Keratinocyte (primary cell): Measurements from ENCODE around the gene SLC51B. TPM values are rescaled to one million over a fixed set of nuclear protein-coding genes. Genes with fewer than 3 reads are reported as not detected.

Experiments used
- DNase-seq: peaks from one replicate; pipeline ENCODE4 v3.0.0-alpha.2; 2011; ENCODE audit warnings: low read depth, missing footprints, low spot score
- FAIRE-seq: peaks from 2 replicates; lab custom pipeline; 2011; peaks lifted over from hg19 to GRCh38; lab: Jason Lieb, UNC
- H2AFZ ChIP-seq: 2 replicates; pipeline ENCODE4 v1.6.0; 2012; ENCODE audit warnings: low read length, control low read depth, inconsistent platforms; ENCODE audit not compliant: control insufficient read depth
- H3K27ac ChIP-seq: 2 replicates; pipeline ENCODE4 v1.5.1; 2011; ENCODE audit warnings: low read length; ENCODE audit not compliant: control insufficient read depth, insufficient read depth
- H3K27me3 ChIP-seq: 3 replicates; pipeline ENCODE4 v1.6.0; 2011; ENCODE audit warnings: low read length; ENCODE audit not compliant: control insufficient read depth, insufficient read depth; ENCODE audit errors: extremely low read depth
- H3K36me3 ChIP-seq, 2 experiments: 2 replicates in 1 of 2; 3 replicates in 1 of 2; pipeline ENCODE4 v1.5.1; 2011; ENCODE audit warnings: low read length in 2 of 2, mild to moderate bottlenecking in 1 of 2; ENCODE audit not compliant: control insufficient read depth in 2 of 2, insufficient read depth in 2 of 2; ENCODE audit errors: extremely low read depth in 1 of 2
- H3K4me1 ChIP-seq: 3 replicates; pipeline ENCODE4 v1.5.1; 2011; ENCODE audit warnings: low read length; ENCODE audit not compliant: control insufficient read depth, insufficient read depth; ENCODE audit errors: extremely low read depth
- H3K4me2 ChIP-seq: 3 replicates; pipeline ENCODE4 v1.6.0; 2011; ENCODE audit warnings: low read depth, low read length; ENCODE audit not compliant: control insufficient read depth, insufficient read depth; ENCODE audit errors: extremely low read depth
- H3K4me3 ChIP-seq, 3 experiments: fragments of 200-600 bp in 1 of 3; sonication (generic) in 1 of 3; 2 replicates in 2 of 3; 3 replicates in 1 of 3; pipeline ENCODE4 v1.5.1; 2011 to 2016; ENCODE audit warnings: low read length in 3 of 3, mild to moderate bottlenecking in 3 of 3, control low read depth in 2 of 3, inconsistent platforms in 1 of 3, low read depth in 1 of 3, mixed read lengths in 1 of 3, mixed run types in 1 of 3, moderate library complexity in 1 of 3; ENCODE audit not compliant: control insufficient read depth in 2 of 3, insufficient read depth in 2 of 3; ENCODE audit errors: extremely low read depth in 1 of 3
- H3K79me2 ChIP-seq: 2 replicates; pipeline ENCODE4 v1.6.0; 2012; ENCODE audit warnings: low read length; ENCODE audit not compliant: control insufficient read depth, insufficient read depth
- H3K9ac ChIP-seq: 3 replicates; pipeline ENCODE4 v1.6.0; 2011; ENCODE audit warnings: low read length; ENCODE audit not compliant: control insufficient read depth, insufficient read depth; ENCODE audit errors: extremely low read depth
- H3K9me1 ChIP-seq: 3 replicates; pipeline ENCODE4 v1.6.0; 2011; ENCODE audit warnings: low read length; ENCODE audit not compliant: control insufficient read depth, insufficient read depth; ENCODE audit errors: extremely low read depth
- H3K9me3 ChIP-seq: 2 replicates; pipeline ENCODE4 v1.5.1; 2012; ENCODE audit warnings: low read depth, low read length; ENCODE audit not compliant: control insufficient read depth
- H4K20me1 ChIP-seq: 3 replicates; pipeline ENCODE4 v1.6.0; 2011; ENCODE audit warnings: low read length; ENCODE audit not compliant: control insufficient read depth, insufficient read depth; ENCODE audit errors: extremely low read depth
- CTCF ChIP-seq, 3 experiments: IDR thresholded peaks in 1 of 3; conservative IDR thresholded peaks in 1 of 3; optimal IDR thresholded peaks in 1 of 3; 2 replicates in 2 of 3; 3 replicates in 1 of 3; pipeline versions ENCODE3 to v1.5.1; 2011; ENCODE audit warnings: low read length in 3 of 3, mild to moderate bottlenecking in 3 of 3, moderate library complexity in 2 of 3, control low read depth in 1 of 3, inconsistent platforms in 1 of 3; ENCODE audit not compliant: insufficient read depth in 2 of 3; ENCODE audit errors: extremely low read depth in 1 of 3
- EZH2 ChIP-seq: IDR thresholded peaks from one replicate; pipeline ENCODE4 v1.6.1; 2012; ENCODE audit warnings: inconsistent platforms, mild to moderate bottlenecking, low read length, moderate library complexity
- dilution Hi-C: fragments of 300-500 bp; cut with MboI; formaldehyde crosslinking; loops from one replicate; pipeline ENCODE4 v1.7.0; 2020; ENCODE audit warnings: low sequenced_read_pairs; ENCODE audit not compliant: extremely low pct_ligation_motif_present
- polyA plus RNA-seq, 5 experiments: library from polyadenylated mRNA; depleted of rRNA in 3 of 5; stranded (reverse) in 3 of 5; stranded (forward) in 1 of 5; unstranded in 1 of 5; fragments of >200 nt; gene quantifications; 1 replicate in 1 of 5; 2 replicates in 3 of 5; 3 replicates in 1 of 5; pipeline versions ENCODE4 v1.2.1 to v1.2.3, GENCODE V29; 2011 to 2012; ENCODE audit warnings: missing spikeins in 2 of 5, low read depth in 1 of 5, low replicate concordance in 1 of 5

Gene SLC51B
- polyA plus RNA-seq, 1 donor (not counting 4 experiments of a cell fraction or from before 2014, with no cell fraction given) = not detected

GRCh38 chr15:65020419-65020818 lies 24.8 kb upstream of the SLC51B start:
- dilution Hi-C loops = no loop called here
- no peak overlapping the region for H3K4me3 ChIP-seq
- H3K79me2 ChIP-seq = no peaks in the 10 kb centered on the region
- no peaks in the 10 kb centered on the region for H3K9me1 ChIP-seq
- no peak overlapping the region for H3K27ac ChIP-seq
- H3K9ac ChIP-seq = no peak overlapping the region
- TF ChIP-seq EZH2 (no peak), CTCF (optimal IDR thresholded peaks at IDR 0.05 in 1 of 3, IDR thresholded peaks at IDR 0.05 in 1 of 3, conservative IDR thresholded peaks at IDR 0.05 in 1 of 3; ENCODE audit: extremely low read depth in 1 of 3, insufficient read depth in 2 of 3, low read length in 3 of 3) (no peak)
- H2AFZ ChIP-seq = no peak overlapping the region
- no peak for DNase-seq
- H4K20me1 ChIP-seq = no peaks in the 10 kb centered on the region
- H3K36me3 ChIP-seq = peaks cover 11 to 20% of the 10 kb centered on the region in 2 experiments
- H3K4me2 ChIP-seq = no peak overlapping the region
- no peaks in the 10 kb centered on the region for H3K9me3 ChIP-seq
- peaks cover 7% of the 10 kb centered on the region for H3K4me1 ChIP-seq
- H3K27me3 ChIP-seq = no peaks in the 10 kb centered on the region
- no peak for FAIRE-seq

GRCh38 chr15:65021488-65021887 lies 23.7 kb upstream of the SLC51B start:
- H3K27ac ChIP-seq = no peak overlapping the region
- DNase-seq (no peak), FAIRE-seq (no peak)
- peaks cover 8% of the 10 kb centered on the region for H3K4me1 ChIP-seq
- TF ChIP-seq EZH2 = no peak
- TF ChIP-seq CTCF (optimal IDR thresholded peaks at IDR 0.05 in 1 of 3, IDR thresholded peaks at IDR 0.05 in 1 of 3, conservative IDR thresholded peaks at IDR 0.05 in 1 of 3; ENCODE audit: extremely low read depth in 1 of 3, insufficient read depth in 2 of 3, low read length in 3 of 3) = no peak
- peaks cover 14 to 15% of the 10 kb centered on the region in 2 experiments for H3K36me3 ChIP-seq
- H4K20me1 ChIP-seq = no peaks in the 10 kb centered on the region
- H3K9me1 ChIP-seq = no peaks in the 10 kb centered on the region
- no peaks in the 10 kb centered on the region for H3K27me3 ChIP-seq
- no peaks in the 10 kb centered on the region for H3K79me2 ChIP-seq
- dilution Hi-C loops = no loop called here
- H3K4me3 ChIP-seq = no peak overlapping the region
- no peak overlapping the region for H3K9ac ChIP-seq
- H3K4me2 ChIP-seq = no peak overlapping the region
- no peaks in the 10 kb centered on the region for H3K9me3 ChIP-seq
- H2AFZ ChIP-seq = no peak overlapping the region
